Ecto neural progenitor cell (in vitro differentiated cells): Measurements from ENCODE around the gene CELSR2.
"Not testable (repeated sequence)": the region's sequence is repeated elsewhere in the genome, so short reads cannot be mapped to it uniquely, and the experiment has no call there.

Experiments
- DNase-seq: peaks from one replicate; pipeline ENCODE4 v3.0.0-alpha.2; 2018; ENCODE audit warnings: low spot score

CELSR2 gene

DNA sequence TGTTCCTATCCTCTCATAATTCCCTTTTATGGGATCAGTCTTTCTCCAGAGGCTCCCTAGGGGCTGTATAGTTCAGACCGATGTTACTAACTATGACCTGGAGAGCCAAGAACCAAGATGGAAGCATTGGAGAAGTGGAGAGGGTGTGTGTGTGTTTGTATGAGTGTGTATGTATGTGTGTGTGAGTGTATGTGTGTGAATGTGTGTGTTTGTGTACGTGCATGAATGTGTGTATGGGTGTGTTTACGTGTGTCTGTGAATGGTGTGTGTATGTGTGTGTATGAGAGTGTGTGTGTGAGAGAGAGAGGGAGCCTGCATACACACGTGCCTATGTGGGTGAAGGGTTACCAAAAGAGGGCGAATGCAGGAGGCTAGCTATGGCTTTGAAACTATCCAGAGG, 52.5 kb downstream of the CELSR2 start:
- DNase-seq, result no peak

DNA sequence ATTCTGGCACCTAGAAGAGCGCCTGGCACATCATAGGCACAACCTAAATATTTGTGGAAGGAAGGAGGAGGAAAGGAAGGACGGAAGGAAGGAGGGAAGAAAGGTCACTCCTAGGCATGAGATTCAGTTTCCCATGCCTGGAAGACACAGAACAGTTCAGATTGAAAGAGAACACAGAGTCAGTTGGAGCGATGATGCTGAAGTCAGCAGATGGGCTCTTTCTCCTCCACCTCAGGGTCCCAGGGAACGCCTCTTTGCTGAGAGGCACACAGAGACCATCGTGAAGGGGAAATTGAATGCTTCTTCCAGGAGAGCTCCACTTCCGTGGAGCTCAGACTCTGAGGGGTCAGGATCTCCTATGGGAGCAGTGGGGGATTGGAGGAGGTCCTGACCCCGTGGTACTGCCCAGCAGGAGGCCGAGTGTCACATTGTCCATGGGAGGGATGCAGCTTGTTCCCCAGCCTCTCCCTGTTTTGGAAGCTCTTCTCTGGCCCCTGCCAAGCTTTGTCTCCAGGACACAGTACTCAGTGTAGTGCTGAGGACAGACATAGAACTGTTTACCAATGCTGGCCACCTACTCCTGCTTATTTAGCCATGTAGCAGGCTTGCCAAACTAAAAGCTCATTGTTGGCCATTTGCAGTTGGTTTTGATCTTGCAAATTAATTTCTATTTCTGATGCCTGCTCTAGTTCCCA, 55.0 kb downstream of the CELSR2 start:
- no peak for DNase-seq

DNA sequence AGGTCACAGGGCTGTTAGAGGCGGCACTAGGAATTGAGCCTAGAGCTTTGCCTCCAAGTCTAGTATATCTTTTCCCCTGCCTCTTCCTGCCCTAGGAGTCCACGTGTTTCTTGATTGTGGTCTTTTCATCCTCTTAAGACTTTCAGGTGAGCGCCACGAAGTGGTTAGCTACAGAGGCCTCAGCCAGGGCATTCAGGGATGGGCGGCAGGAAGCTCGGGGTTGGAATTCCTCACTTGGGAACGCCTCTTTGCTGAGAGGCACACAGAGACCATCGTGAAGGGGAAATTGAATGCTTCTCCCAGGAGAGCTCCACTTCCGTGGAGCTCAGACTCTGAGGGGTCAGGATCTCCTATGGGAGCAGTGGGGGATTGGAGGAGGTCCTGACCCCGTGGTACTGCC, 56.7 kb downstream of the CELSR2 start:
- not testable (repeated sequence) for DNase-seq

DNA sequence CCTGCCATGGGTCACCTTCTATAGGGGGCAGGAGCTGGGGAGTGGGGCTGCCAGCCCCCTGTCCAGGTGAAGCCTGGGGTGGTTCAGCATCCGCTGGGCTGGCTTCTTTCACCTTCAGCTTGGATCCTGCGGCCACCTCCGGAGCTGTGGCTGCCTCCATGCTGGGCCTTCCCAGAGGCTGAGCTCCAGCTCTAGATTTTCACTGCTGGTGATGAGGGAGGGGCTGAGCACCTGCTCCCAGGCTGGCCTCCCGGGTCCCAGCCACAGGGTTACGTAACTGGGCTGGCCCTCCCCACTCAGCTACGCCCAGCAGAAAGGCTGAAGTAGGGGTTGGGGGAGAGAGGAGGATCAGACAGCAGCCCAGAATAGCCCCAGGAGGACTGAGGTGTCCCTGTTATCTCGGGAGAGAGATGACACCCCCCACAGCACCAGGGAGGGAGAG, 57.5 kb downstream of the CELSR2 start, which contains the start of gene MYBPHL:
Gene MYBPHL (minus strand): TSS at position 180 of the 442 bp plus-strand sequence. CDS start 20 bp downstream, at position 160.
- DNase-seq, result no peak

DNA sequence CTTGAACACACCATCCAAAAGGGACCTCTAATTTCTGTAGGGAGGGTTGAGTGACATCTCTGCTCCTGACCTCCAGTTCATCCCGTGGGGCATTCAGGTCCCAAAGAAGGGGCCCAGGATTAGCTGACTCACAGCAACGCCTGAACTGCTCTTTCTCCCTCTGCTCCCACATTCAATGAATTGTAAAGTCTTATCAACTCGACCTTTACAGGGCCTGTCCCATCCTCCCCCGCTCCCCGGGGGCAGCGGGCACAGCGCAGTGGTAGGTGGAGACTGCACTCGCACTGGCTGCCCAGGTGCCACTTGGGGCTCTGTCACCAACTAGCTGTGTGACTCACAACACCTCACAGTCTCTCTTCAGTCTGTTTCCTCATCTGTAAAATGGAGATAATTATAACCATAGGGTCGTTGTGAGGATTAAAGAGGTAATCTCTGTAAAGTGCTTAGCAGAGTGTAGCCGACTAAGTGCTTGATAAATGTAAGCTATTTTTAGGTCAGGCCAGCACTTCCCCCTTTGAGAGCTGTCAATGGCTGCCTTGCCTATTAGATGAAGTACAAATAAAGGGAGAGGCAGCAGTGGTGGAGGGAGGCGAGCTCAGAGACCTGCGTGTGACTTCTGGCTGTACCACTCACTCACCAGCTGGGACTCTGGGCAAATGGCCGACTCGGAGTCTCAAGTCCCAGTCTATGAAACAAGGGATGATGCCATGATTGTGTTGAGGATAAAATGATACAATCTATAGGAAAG, 58.1 kb downstream of the CELSR2 start:
- peak; percentile 53 for DNase-seq

DNA sequence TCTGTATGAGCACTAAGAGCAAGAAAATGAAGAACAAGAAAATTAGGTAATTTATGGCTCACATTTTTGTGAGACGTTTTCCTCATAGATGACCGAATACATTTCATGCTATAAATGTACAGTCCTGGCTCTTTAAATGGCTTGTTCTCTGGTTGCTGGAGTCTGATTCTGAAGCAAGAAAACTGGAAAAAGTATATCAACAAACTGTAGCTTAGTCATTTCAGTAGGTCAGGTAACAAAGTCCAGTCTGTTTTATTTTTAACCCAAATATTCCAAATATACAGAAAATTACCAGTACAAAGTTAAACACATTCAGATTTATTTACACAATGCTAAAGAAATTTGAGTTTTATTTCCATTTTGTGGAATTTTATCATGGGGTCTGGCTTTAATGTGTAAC, 60.0 kb downstream of the CELSR2 start:
- no peak for DNase-seq

DNA sequence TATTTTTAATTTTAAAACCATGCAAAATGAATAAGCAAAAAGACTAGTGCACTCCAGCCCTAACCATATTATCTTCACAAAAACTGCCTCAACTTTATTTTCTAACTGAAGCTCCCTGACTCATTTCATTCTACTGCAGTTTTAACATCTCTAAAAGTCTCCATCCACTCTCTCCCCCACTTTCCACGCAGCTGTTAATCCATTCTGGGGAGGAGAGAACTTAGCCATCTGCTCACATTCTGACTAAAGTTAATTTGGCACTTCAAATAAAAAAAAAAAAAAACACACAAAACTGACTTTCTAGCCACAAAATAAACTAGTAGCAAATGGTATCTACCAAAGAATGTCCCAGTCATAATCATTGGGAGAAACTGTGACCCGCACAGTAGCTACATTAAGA, 62.9 kb downstream of the CELSR2 start:
- no peak for DNase-seq

DNA sequence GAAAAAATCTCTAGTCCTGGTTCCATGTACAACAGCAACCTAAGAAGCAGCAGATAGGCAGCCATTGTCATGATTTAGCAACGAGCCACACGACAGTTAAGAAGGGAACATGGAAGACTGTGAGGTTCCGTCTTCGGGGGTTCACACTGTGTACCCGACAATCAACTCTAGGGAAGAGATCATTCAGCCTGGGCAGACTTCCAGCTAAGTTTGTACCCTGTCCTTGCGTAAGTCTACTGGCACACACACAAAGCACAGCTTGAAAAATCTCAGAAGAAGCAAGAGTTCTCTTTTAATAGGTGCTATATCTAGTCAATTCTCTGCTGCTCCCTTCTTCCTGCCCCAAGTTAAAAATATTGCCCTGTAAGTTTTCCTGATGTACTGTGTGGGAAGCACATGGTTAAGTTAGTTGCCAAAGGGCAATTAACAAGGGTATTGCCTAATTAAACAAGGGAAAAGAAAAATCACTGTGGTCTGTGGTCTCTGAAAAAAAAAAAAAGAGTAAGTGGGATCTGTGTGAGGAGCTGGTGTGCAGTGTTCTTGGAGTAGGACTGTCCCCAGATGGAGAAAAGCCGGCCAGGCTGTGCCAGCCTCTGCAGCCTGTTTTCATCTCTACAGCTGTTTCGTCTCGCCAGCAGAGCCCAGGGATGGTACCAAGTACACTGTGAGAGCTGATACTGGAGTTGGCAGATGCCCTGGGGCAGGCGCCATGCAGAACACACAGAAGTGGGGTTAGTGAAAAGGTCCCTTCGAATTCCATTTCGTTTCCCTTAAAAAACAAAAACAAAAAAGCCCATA, 63.8 kb downstream of the CELSR2 start:
- no peak for DNase-seq

DNA sequence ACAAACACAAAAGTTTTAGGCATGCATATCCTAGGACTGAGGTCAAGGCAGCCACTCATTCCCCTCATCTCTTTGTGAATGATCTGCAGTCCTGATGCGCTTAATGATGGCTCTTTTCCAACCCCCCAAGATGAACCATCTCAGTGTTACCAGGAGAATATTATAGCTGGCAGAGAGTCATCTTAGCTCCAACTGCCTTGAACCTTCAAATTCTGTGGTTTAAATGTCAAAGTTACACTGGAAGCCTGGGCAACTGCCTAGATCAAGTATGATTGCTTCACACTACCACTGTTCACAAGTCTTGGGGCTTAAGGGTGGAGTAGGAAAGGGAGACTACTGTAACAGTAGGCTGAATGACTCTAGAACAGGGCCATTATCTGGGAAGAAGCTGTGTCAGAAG, 65.5 kb downstream of the CELSR2 start:
- DNase-seq, result no peak

DNA sequence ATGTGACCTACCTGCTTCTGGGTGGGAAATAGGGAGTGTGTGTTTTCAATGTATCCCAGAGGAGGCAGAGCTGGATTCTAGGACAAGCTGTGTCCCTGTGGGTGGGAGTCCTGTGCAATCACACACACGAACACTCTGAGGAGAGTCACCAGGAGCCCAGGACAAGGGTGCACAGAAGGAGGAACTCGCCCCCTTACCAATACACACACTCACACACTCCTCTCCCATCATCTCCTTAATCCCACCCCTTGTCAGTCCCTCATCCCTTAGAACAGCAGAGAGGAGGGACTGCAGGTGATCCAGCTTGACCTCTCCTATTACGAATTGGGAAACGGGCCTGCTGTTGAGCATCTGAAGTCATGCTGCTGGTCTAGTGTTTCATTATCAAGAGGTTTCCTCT, 65.9 kb downstream of the CELSR2 start:
- DNase-seq, result no peak

DNA sequence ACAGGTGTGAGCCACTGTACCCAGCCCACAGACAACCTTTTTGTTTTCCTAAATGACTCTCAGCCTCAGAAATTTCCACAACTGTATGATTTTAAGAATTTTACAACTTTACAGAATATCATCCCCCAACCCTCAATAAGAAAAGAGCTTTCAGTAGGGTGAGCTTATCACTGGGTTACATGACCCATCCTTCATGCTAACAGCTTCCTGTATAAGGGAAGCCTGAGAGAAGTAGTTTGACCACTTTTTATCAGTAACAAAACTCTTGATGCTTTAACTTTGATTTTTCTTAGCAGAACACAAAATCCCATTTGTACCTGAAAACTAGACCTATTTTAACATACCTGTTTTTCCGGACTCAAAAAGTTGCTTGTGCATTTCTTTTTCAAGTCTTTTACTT, 67.2 kb downstream of the CELSR2 start:
- DNase-seq, result no peak

DNA sequence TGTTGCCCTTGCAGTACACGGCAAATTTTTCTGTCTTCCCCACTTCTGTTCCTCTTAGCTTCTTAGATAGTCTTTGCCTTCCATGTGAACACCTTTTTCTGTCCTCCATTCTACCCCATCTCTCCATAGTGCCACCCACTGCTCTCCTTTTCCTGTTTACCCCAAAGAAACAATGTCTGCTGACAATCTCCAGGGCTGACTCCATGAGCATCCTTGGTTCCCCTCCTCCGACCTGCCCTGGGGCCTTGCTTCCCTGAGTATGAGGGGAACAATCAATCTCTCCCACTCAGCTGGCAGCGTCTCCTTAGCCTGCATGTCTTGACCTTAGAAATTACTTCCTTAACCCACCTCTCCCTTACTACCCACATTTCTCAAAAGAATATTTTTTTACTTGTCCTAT, 69.8 kb downstream of the CELSR2 start:
- DNase-seq, result no peak

DNA sequence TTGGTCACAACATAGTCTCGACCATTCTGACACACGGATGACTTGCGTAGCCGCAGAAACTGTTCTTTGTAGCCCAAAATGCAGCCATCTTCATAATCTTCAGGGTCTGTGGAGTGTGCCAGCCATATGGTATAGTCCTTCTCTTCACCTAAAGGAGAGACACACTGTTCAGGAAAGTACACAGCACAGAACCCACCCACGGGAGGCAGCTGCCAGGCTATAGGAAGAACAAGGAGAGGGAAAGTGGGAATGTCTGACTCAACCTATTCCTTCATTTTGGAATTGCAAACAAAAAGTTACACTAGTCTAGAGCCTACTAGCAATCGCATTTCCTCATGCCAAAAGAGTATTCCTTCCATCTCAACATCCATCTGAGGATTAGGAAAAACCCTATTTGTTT, 73.6 kb downstream of the CELSR2 start:
- no peak for DNase-seq
